Endothelial cell of umbilical vein (primary cell): Measurements from ENCODE around the gene SLC2A14. TPM values are rescaled to one million over a fixed set of nuclear protein-coding genes. Genes with fewer than 3 reads are reported as not detected.

Experiments used
- BruUV-seq: library from RNA; stranded (reverse); fragments of 400-500 nt; replicated peaks from 2 replicates; lab custom pipeline; 2021; lab: Mats Ljungman, UMichigan
- CTCF ChIA-PET: fragments of 300-600, 350-600 bp; sonication (Branson Sonifier 250); formaldehyde crosslinking; loops from one replicate; lab custom pipeline; 2021; ENCODE audit warnings: antibody characterized with exemption, inconsistent platforms; lab: Charles Lee
- POLR2A ChIA-PET: fragments of 300-600, 350-600 bp; sonication (Branson Sonifier 250); formaldehyde crosslinking; loops from one replicate; lab custom pipeline; 2021; ENCODE audit warnings: antibody characterized with exemption, inconsistent platforms; lab: Charles Lee
- DNase-seq: peaks from one replicate; pipeline ENCODE4 v3.0.0-alpha.2; 2011; ENCODE audit warnings: low read depth, low spot score
- FAIRE-seq: peaks from 2 replicates; lab custom pipeline; 2011; peaks lifted over from hg19 to GRCh38; lab: Jason Lieb, UNC
- H2AFZ ChIP-seq: 2 replicates; pipeline ENCODE4 v1.6.0; 2012; ENCODE audit warnings: low read depth, low read length, control low read depth, inconsistent platforms
- H3K27ac ChIP-seq: 2 replicates; pipeline ENCODE4 v1.5.1; 2011; ENCODE audit warnings: low read depth, mild to moderate bottlenecking, control low read depth, low read length, moderate library complexity; ENCODE audit not compliant: insufficient read depth
- H3K27me3 ChIP-seq, 2 experiments: 2 replicates each; pipeline versions ENCODE4 v1.6.0 to v1.6.1; 2011; ENCODE audit warnings: low read length in 2 of 2, mixed read lengths in 1 of 2; ENCODE audit not compliant: control insufficient read depth in 2 of 2, insufficient read depth in 2 of 2
- H3K36me3 ChIP-seq, 2 experiments: 2 replicates in 1 of 2; 3 replicates in 1 of 2; pipeline ENCODE4 v1.5.1; 2011; ENCODE audit warnings: low read length in 2 of 2, mild to moderate bottlenecking in 1 of 2, moderate library complexity in 1 of 2; ENCODE audit not compliant: control insufficient read depth in 2 of 2, insufficient read depth in 2 of 2; ENCODE audit errors: extremely low read depth in 1 of 2
- H3K4me1 ChIP-seq: 3 replicates; pipeline ENCODE4 v1.5.1; 2011; ENCODE audit warnings: mild to moderate bottlenecking, low read length; ENCODE audit not compliant: control insufficient read depth, insufficient read depth; ENCODE audit errors: extremely low read depth
- H3K4me2 ChIP-seq: 2 replicates; pipeline ENCODE4 v1.6.1; 2011; ENCODE audit warnings: low read length, control low read depth, mixed read lengths; ENCODE audit not compliant: insufficient read depth
- H3K4me3 ChIP-seq, 3 experiments: fragments of 200-600 bp in 1 of 3; sonication (generic), shearing (Covaris generic) in 1 of 3; replicated peaks in 1 of 3; 2 replicates each; pipeline ENCODE4 v1.5.1; 2011 to 2016; ENCODE audit warnings: control low read depth in 3 of 3, low read length in 3 of 3, mild to moderate bottlenecking in 2 of 3, inconsistent platforms in 1 of 3, low read depth in 1 of 3, moderate library complexity in 1 of 3; ENCODE audit not compliant: insufficient read depth in 1 of 3
- H3K79me2 ChIP-seq: 2 replicates; pipeline ENCODE4 v1.6.0; 2012; ENCODE audit warnings: low read length, inconsistent platforms; ENCODE audit not compliant: control insufficient read depth, insufficient read depth
- H3K9ac ChIP-seq: replicated peaks from 2 replicates; pipeline ENCODE3; 2011; ENCODE audit warnings: low read length, control low read depth; ENCODE audit not compliant: insufficient read depth; ENCODE audit errors: extremely low read depth
- H3K9me1 ChIP-seq: replicated peaks from 3 replicates; pipeline ENCODE4 v1.6.0; 2011; ENCODE audit warnings: mild to moderate bottlenecking, low read length; ENCODE audit not compliant: control insufficient read depth, insufficient read depth; ENCODE audit errors: extremely low read depth
- H3K9me3 ChIP-seq: replicated peaks from 2 replicates; pipeline ENCODE4 v1.5.1; 2012; ENCODE audit warnings: low read length, inconsistent platforms; ENCODE audit not compliant: control insufficient read depth, insufficient read depth
- H4K20me1 ChIP-seq: replicated peaks from 2 replicates; pipeline ENCODE3; 2011; ENCODE audit warnings: mild to moderate bottlenecking, low read length; ENCODE audit not compliant: control insufficient read depth, insufficient read depth; ENCODE audit errors: extremely low read depth
- CTCF ChIP-seq, 2 donors: IDR thresholded peaks; 1 replicate in 1 of 2; 2 replicates in 1 of 2; pipeline ENCODE4 v1.5.1; 2011; ENCODE audit warnings: low read length in 2 of 2, mild to moderate bottlenecking in 2 of 2, moderate library complexity in 2 of 2, control low read depth in 1 of 2, inconsistent platforms in 1 of 2, low read depth in 1 of 2; ENCODE audit not compliant: insufficient read depth in 1 of 2; ENCODE audit errors: extremely low read depth in 1 of 2
- EZH2 ChIP-seq: IDR thresholded peaks from 2 replicates; pipeline ENCODE4 v1.6.1; 2012; ENCODE audit warnings: borderline replicate concordance, low read depth, mild to moderate bottlenecking, moderate library complexity, low read length, inconsistent platforms; ENCODE audit not compliant: severe bottlenecking
- FOS ChIP-seq: IDR thresholded peaks from 2 replicates; pipeline ENCODE4 v1.6.1; 2011; ENCODE audit warnings: mild to moderate bottlenecking, low read length, moderate library complexity, borderline replicate concordance; ENCODE audit not compliant: insufficient read depth
- GATA2 ChIP-seq: IDR thresholded peaks from 2 replicates; pipeline ENCODE4 v1.7.0; 2011; ENCODE audit warnings: low read depth, mild to moderate bottlenecking, moderate library complexity, mixed read lengths, low read length; ENCODE audit not compliant: insufficient read length, insufficient read depth
- JUN ChIP-seq: IDR thresholded peaks from 2 replicates; pipeline ENCODE4 v1.6.1; 2011; ENCODE audit warnings: borderline replicate concordance, low read depth; ENCODE audit not compliant: insufficient read length, insufficient read depth
- MYC ChIP-seq: IDR thresholded peaks from one replicate; pipeline ENCODE4 v1.6.1; 2011; ENCODE audit warnings: mild to moderate bottlenecking, low read depth, low read length
- POLR2A ChIP-seq: IDR thresholded peaks from 2 replicates; pipeline ENCODE4 v1.6.1; 2012; ENCODE audit warnings: low read depth, mild to moderate bottlenecking, control low read depth, low read length
- POLR2AphosphoS5 ChIP-seq: IDR thresholded peaks from 2 replicates; pipeline ENCODE4 v1.6.1; 2012; ENCODE audit warnings: low read depth, mild to moderate bottlenecking, control low read depth, low read length, moderate library complexity; ENCODE audit not compliant: insufficient read depth
- dilution Hi-C: fragments of 300-500 bp; cut with MboI; formaldehyde crosslinking; loops from one replicate; pipeline ENCODE4 v1.15.0; 2019; ENCODE audit warnings: low sequenced_read_pairs; ENCODE audit not compliant: extremely low pct_ligation_motif_present
- intact Hi-C: fragments of 100-400 bp; cut with micrococcal nuclease; formaldehyde crosslinking; loops from one replicate; pipeline ENCODE4 v1.10.0; 2022
- polyA plus RNA-seq, 4 experiments: library from polyadenylated mRNA; depleted of rRNA in 3 of 4; stranded (reverse) in 3 of 4; unstranded in 1 of 4; fragments of >200 nt; gene quantifications; 2 replicates each; pipeline versions ENCODE4 v1.2.1 to v1.2.3, GENCODE V29; 2011 to 2012; ENCODE audit warnings: missing spikeins in 1 of 4
- total RNA-seq: library from RNA; stranded (reverse); gene quantifications from 2 replicates; pipeline ENCODE4 v1.2.3, GENCODE V29; 2021
- TF ChIP-seq, protein P1 (sequence below): IDR thresholded peaks from 2 replicates; pipeline ENCODE4 v1.6.1; 2011; ENCODE audit not compliant: insufficient read depth, insufficient read length

Gene SLC2A14
- total and polyA plus RNA-seq, 2 donors (not counting 3 experiments of a cell fraction or from before 2014, with no cell fraction given): not detected

GRCh38 chr12:7782055-7782454, 90.7 kb downstream of the SLC2A14 start:
- no peaks in the 10 kb centered on the region for H3K79me2 ChIP-seq
- no peak overlapping the region for H3K9ac ChIP-seq
- FAIRE-seq (no peak), DNase-seq (no peak)
- BruUV-seq: no TSS peak
- no peaks in the 10 kb centered on the region for H3K4me1 ChIP-seq
- intact Hi-C loops: no loop called here
- H3K4me3 ChIP-seq: no peak overlapping the region
- TF ChIP-seq GATA2 (no peak), CTCF (IDR thresholded peaks at IDR 0.05; ENCODE audit: extremely low read depth in 1 of 2, insufficient read depth in 1 of 2, low read depth in 1 of 2, low read length in 2 of 2) (no peak), JUN (no peak), FOS (no peak), EZH2 (no peak), POLR2AphosphoS5 (no peak), POLR2A (no peak), MYC (no peak)
- TF ChIP-seq, protein P1, sequence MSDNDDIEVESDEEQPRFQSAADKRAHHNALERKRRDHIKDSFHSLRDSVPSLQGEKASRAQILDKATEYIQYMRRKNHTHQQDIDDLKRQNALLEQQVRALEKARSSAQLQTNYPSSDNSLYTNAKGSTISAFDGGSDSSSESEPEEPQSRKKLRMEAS: no peak
- no peak overlapping the region for H3K27ac ChIP-seq
- H3K27me3 ChIP-seq: peaks cover 0 to 2% of the 10 kb centered on the region in 2 experiments
- no peak overlapping the region for H3K4me2 ChIP-seq
- no peaks in the 10 kb centered on the region for H3K36me3 ChIP-seq
- H3K9me1 ChIP-seq: no peaks in the 10 kb centered on the region
- no peaks in the 10 kb centered on the region for H3K9me3 ChIP-seq
- H2AFZ ChIP-seq: no peak overlapping the region
- dilution Hi-C loops: no loop called here
- POLR2A ChIA-PET: no interaction called here
- CTCF ChIA-PET: no interaction called here
- no peaks in the 10 kb centered on the region for H4K20me1 ChIP-seq
